ENCODE results near the gene MATR3.

GRCh38 chr5:139296198-139296597, 2.7 kb downstream of the MATR3 start:
- TF ChIP-seq POLR2A (IDR thresholded peaks at IDR 0.05) = no peak
- TF ChIP-seq, protein P1, sequence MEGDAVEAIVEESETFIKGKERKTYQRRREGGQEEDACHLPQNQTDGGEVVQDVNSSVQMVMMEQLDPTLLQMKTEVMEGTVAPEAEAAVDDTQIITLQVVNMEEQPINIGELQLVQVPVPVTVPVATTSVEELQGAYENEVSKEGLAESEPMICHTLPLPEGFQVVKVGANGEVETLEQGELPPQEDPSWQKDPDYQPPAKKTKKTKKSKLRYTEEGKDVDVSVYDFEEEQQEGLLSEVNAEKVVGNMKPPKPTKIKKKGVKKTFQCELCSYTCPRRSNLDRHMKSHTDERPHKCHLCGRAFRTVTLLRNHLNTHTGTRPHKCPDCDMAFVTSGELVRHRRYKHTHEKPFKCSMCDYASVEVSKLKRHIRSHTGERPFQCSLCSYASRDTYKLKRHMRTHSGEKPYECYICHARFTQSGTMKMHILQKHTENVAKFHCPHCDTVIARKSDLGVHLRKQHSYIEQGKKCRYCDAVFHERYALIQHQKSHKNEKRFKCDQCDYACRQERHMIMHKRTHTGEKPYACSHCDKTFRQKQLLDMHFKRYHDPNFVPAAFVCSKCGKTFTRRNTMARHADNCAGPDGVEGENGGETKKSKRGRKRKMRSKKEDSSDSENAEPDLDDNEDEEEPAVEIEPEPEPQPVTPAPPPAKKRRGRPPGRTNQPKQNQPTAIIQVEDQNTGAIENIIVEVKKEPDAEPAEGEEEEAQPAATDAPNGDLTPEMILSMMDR (IDR thresholded peaks at IDR 0.05) = no peak

All from breast epithelium (tissue), 3 donors.